Endodermal cell (in vitro differentiated cells): ENCODE data around the gene SPAG6. TPM values are rescaled to one million over a fixed set of nuclear protein-coding genes. Genes with fewer than 3 reads are reported as not detected.

Source experiments
- DNase-seq: peaks from one replicate; pipeline ENCODE4 v3.0.0-alpha.2; 2017
- H3K27ac ChIP-seq: 2 replicates; pipeline ENCODE4 v1.5.1; 2013; ENCODE audit warnings: mild to moderate bottlenecking, low read depth, low read length, moderate library complexity
- H3K27me3 ChIP-seq: 2 replicates; pipeline ENCODE4 v1.6.1; 2013; ENCODE audit warnings: mild to moderate bottlenecking, low read length, moderate library complexity; ENCODE audit not compliant: insufficient read depth, control insufficient read depth, poor library complexity, severe bottlenecking
- H3K36me3 ChIP-seq: 2 replicates; pipeline ENCODE4 v1.7.0; 2013; ENCODE audit warnings: mild to moderate bottlenecking, low read length, moderate library complexity; ENCODE audit not compliant: control insufficient read depth, insufficient read depth
- H3K4me1 ChIP-seq: one replicate; pipeline ENCODE4 v1.7.0; 2013; ENCODE audit warnings: low read length; ENCODE audit not compliant: control insufficient read depth, insufficient read depth
- H3K4me3 ChIP-seq: 2 replicates; pipeline ENCODE4 v1.5.1; 2013; ENCODE audit warnings: mild to moderate bottlenecking, low read length, moderate library complexity
- H3K9ac ChIP-seq: 2 replicates; pipeline ENCODE4 v1.6.1; 2013; ENCODE audit warnings: mild to moderate bottlenecking, low read length, moderate library complexity; ENCODE audit not compliant: poor library complexity, severe bottlenecking; ENCODE audit errors: extremely low read depth
- H3K9me3 ChIP-seq: 2 replicates; pipeline ENCODE4 v1.6.1; 2013; ENCODE audit warnings: mild to moderate bottlenecking, low read length, moderate library complexity; ENCODE audit not compliant: control insufficient read depth
- H3K27ac Mint-ChIP-seq: 2 replicates; pipeline ENCODE4 v1.8.0; 2020; ENCODE audit warnings: mixed read lengths
- H3K27me3 Mint-ChIP-seq: 2 replicates; pipeline ENCODE4 v1.8.0; 2021; ENCODE audit warnings: mild to moderate bottlenecking, mixed read lengths; ENCODE audit not compliant: insufficient read depth
- H3K36me3 Mint-ChIP-seq: 2 replicates; pipeline ENCODE4 v1.8.0; 2020; ENCODE audit warnings: low read depth, mixed read lengths
- H3K4me1 Mint-ChIP-seq: 2 replicates; pipeline ENCODE4 v1.8.0; 2020; ENCODE audit warnings: mixed read lengths
- H3K4me3 Mint-ChIP-seq: 2 replicates; pipeline ENCODE4 v1.8.0; 2020; ENCODE audit warnings: mild to moderate bottlenecking, moderate library complexity, mixed read lengths
- H3K9me3 Mint-ChIP-seq: 2 replicates; pipeline ENCODE4 v1.8.0; 2020; ENCODE audit warnings: mild to moderate bottlenecking, mixed read lengths
- CTCF ChIP-seq: fragments of 200-600 bp; sonication (generic); conservative IDR thresholded peaks from 2 replicates; pipeline ENCODE4 v1.5.0; 2021; ENCODE audit warnings: antibody characterized with exemption, mild to moderate bottlenecking
- WGBS, 2 experiments: methylation state at CpG; one replicate each; pipeline versions ENCODE4 v1.1.5 to v1.1.7; 2013; ENCODE audit warnings: missing lambda C conversion rate in 2 of 2, mixed read lengths in 1 of 2; ENCODE audit not compliant: insufficient coverage in 1 of 2, insufficient read length in 1 of 2; 5-methylcytosine and 5-hydroxymethylcytosine counted together
- long read RNA-seq, 4 experiments: library from polyadenylated mRNA in 2 of 4; library from RNA in 1 of 4; library from capped mRNA in 1 of 4; stranded (forward) in 3 of 4; unstranded in 1 of 4; transcript quantifications; one replicate each; pipeline ENCODE4 v2.0.0, GENCODE V29; 2020 to 2021; ENCODE audit warnings: inconsistent platforms in 1 of 4
- polyA plus RNA-seq, 2 experiments: library from polyadenylated mRNA; stranded (reverse); fragments of 50-300 nt; gene quantifications; one replicate each; pipeline ENCODE4 v1.2.3, GENCODE V29; 2013
- total RNA-seq, 2 donors: library from RNA; stranded (reverse); fragmentation: NEBNext Ultra II Directional in 1 of 2; extraction: Animal tissue kit (Norgen Biotek cat#: 25700) in 1 of 2; gene quantifications; 2 replicates in 1 of 2; 3 replicates in 1 of 2; pipeline ENCODE4 v1.2.1, GENCODE V29; 2021

Gene SPAG6
- 1 to 10 TPM; 1.1 to 2.1 TPM for total RNA-seq
- polyA plus RNA-seq (2013, experiment 1 of 2), result 1.9 TPM
- 1.7 TPM for polyA plus RNA-seq (2013, experiment 2 of 2)
- long read RNA-seq, experiment 1, result 0 reads
- long read RNA-seq, experiment 2, partial matches to known transcripts, result 1 of 5 reads
- long read RNA-seq, experiment 2, other reads (novel, unspliced or antisense), result 2 of 5 reads
- long read RNA-seq, experiment 3, partial matches to known transcripts, result 1 of 9 reads
- long read RNA-seq, experiment 3, other reads (novel, unspliced or antisense), result 4 of 9 reads
- long read RNA-seq, experiment 4, transcript SPAG6-203 (11 exons, 2,605 nt), result major isoform, 6 of 11 reads
- long read RNA-seq, experiment 4, partial matches to known transcripts, result 2 of 11 reads
- long read RNA-seq, experiment 4, other reads (novel, unspliced or antisense), result 3 of 11 reads

DNA sequence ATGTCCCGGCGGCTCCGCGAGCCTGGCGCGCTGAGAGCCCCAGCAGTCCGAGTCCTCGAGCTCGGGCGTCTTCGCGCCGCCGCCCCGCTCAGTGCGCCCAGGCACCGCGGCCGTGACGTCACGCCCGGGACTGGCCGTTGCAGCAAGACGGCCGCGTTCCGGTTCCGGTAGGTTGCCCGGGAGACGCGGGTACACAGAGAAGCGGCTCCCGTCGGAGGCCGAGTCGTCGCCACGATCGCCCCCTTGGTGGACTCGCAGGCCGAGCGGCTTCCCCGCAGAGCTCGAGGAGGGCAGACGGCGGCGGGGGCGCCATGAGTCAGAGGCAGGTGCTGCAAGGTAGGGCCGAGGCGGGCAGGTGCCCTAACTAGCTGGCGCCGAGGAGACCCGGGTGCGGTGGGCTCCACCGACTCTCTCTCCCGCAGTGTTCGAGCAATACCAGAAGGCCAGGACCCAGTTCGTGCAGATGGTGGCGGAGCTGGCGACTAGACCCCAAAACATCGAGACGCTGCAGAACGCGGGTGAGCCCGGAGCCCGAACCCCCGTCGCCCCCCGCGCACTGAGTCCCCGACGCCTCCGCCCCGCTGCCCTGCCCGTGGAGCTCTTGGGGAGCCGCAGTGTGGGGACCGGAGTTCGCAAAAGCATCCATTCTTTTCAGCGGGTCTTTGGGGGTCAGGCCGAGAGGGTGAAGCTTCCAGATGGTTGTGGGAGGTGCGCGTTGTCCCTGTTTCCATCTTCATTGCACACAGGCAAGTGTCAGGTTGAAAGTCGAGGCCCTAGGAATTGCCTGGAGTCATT is at the start of gene SPAG6:
Gene SPAG6 (plus strand): TSS at position 196 of the 795 bp plus-strand sequence. CDS start 116 bp downstream, at position 312.
- peaks cover 96% of the 10 kb centered on the region for H3K27me3 ChIP-seq
- peak within 1 kb of the TSS; percentile 51 for H3K4me3 Mint-ChIP-seq
- WGBS, 2 experiments, result 2 to 3% methylated on average over 31 to 83 of the region's 83 CpGs

DNA sequence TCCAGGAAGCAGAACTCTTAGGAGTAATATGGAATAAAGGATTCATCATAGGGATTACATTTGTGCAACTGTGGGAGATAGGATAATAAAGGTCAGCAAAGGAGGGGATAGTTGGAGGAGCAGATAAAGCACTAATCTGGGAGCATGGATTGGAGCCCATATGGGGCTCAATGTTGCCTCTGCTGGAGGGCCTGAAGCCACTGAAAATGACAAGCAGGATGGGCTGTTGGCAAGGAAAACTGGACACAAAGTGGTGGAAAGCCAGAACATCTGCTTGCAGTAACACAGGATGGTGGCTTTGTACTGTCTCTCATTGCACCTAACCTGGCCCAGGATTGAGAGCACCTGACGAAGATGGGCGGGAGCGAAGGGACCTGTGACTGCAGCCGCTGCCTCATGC is 44.1 kb upstream of the SPAG6 start:
- peak; percentile 63 for TF ChIP-seq CTCF
- no peaks in the 10 kb centered on the region for H3K4me1 Mint-ChIP-seq
- Histone ChIP-seq H3K27me3 (peaks cover 7% of the 10 kb centered on the region), H3K36me3 (no peaks in the 10 kb centered on the region), H3K4me1 (no peaks in the 10 kb centered on the region), H3K9me3 (no peaks in the 10 kb centered on the region), H3K4me3 (no peak overlapping the region), H3K9ac (no peak overlapping the region), H3K27ac (no peak overlapping the region)
- no peak overlapping the region for H3K27ac Mint-ChIP-seq
- WGBS, 2 experiments, result 89 to 96% methylated on average over 4 of the region's 4 CpGs
- no peaks in the 10 kb centered on the region for H3K36me3 Mint-ChIP-seq
- no peak overlapping the region for H3K4me3 Mint-ChIP-seq
- DNase-seq, result peak; percentile 56
- H3K27me3 Mint-ChIP-seq, result peaks cover 8% of the 10 kb centered on the region
- H3K9me3 Mint-ChIP-seq, result no peaks in the 10 kb centered on the region

More for the DNA sequence above, at the start of gene SPAG6:
- Histone ChIP-seq H3K4me3 (peak within 1 kb of the TSS; percentile 69), H3K9ac (no peak within 1 kb of the TSS), H3K27ac (no peak within 1 kb of the TSS), H3K36me3 (no peaks in the 10 kb centered on the region), H3K9me3 (no peaks in the 10 kb centered on the region), H3K4me1 (no peaks in the 10 kb centered on the region)
- Mint-ChIP-seq H3K27me3 (peaks cover 91% of the 10 kb centered on the region), H3K36me3 (no peaks in the 10 kb centered on the region), H3K9me3 (peaks cover 4% of the 10 kb centered on the region), H3K27ac (no peak within 1 kb of the TSS), H3K4me1 (peaks cover 4% of the 10 kb centered on the region)
- peak; percentile 20 for TF ChIP-seq CTCF
- DNase-seq, result peak; percentile 91

- no peaks in the 10 kb centered on the region for H3K9me3 Mint-ChIP-seq
- H3K4me1 ChIP-seq, result no peaks in the 10 kb centered on the region
- no peaks in the 10 kb centered on the region for H3K36me3 Mint-ChIP-seq
- H3K9me3 ChIP-seq, result no peaks in the 10 kb centered on the region
- no peak overlapping the region for H3K27ac ChIP-seq
- H3K36me3 ChIP-seq, result no peaks in the 10 kb centered on the region
- H3K4me1 Mint-ChIP-seq, result no peaks in the 10 kb centered on the region
- no peaks in the 10 kb centered on the region for H3K27me3 ChIP-seq
- no peak for TF ChIP-seq CTCF
- H3K9ac ChIP-seq, result no peak overlapping the region
- H3K27ac Mint-ChIP-seq, result no peak overlapping the region
- H3K27me3 Mint-ChIP-seq, result peaks cover 10% of the 10 kb centered on the region
- WGBS, 2 experiments, result 90 to 91% methylated on average over 3 of the region's 3 CpGs
- no peak for DNase-seq
- H3K4me3 Mint-ChIP-seq, result no peak overlapping the region
- no peak overlapping the region for H3K4me3 ChIP-seq
These were observed 41.8 kb upstream of the SPAG6 start for GRCh38 chr10:22303461-22303860.
